NCI-H1417 treated with DMSO at 0.1 percent for 48 hours (cell line): ENCODE measurements around the gene NR1D1.

Source experiments
- DNase-seq: peaks from one replicate; lab custom pipeline; 2025; lab: John Stamatoyannopoulos, UW

The NR1D1 gene

DNA sequence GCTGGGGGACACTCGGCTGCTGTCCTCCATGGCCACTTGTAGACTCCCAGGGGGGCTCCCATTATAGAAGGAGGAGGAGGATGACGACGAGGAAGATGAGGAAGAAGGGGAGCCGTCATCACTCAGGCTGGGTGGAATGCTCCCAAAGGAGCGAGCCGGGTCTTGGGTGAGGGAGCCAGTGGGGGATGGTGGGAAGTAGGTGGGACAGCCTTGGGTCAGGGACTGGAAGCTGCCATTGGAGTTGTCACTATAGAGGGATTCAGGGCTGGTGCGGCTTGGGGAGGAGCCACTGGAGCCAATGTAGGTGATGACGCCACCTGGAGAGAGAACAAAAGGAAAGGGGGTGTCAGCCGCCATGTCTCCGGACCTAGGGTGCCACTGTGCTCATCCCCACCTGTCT, 3.3 kb downstream of the NR1D1 start:
- DNase-seq, result no peak

- DNase-seq, result no peak
These were observed 4.2 kb downstream of the NR1D1 start for GRCh38 chr17:40095944-40096791.

DNA sequence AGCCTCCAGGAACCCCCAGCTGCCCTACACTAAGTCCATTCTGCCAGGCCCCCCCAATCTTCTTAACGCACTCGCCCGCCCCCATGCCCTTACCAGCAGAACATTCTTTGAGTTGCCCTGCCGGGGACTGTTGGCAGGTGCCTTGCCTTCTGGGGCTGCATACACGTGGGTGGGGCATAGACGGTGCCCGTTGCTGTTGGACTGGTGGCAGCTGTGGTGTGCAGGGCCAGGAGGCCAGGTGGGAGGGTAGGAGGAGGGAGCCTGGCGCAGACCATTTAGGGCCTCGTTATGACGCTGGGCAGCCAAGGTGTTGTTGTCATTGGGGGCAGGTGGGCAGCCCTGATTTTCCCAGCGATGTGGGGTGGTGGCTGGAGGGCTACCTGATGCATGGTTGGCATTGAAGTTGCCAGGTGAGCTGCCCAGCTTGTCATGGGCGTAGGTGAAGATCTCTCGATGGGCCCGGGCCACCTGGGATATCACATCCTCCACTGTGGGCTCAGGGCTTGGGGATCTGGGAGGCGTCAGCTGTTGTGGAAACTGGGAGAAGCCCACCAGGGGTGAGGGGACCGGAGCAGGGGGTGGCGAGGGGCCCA, 4.9 kb downstream of the NR1D1 start:
- no peak for DNase-seq

- DNase-seq, result no peak
These were observed 5.5 kb downstream of the NR1D1 start for GRCh38 chr17:40094874-40095273.

- DNase-seq, result no peak
These were observed 6.7 kb downstream of the NR1D1 start for GRCh38 chr17:40093580-40094201.

DNA sequence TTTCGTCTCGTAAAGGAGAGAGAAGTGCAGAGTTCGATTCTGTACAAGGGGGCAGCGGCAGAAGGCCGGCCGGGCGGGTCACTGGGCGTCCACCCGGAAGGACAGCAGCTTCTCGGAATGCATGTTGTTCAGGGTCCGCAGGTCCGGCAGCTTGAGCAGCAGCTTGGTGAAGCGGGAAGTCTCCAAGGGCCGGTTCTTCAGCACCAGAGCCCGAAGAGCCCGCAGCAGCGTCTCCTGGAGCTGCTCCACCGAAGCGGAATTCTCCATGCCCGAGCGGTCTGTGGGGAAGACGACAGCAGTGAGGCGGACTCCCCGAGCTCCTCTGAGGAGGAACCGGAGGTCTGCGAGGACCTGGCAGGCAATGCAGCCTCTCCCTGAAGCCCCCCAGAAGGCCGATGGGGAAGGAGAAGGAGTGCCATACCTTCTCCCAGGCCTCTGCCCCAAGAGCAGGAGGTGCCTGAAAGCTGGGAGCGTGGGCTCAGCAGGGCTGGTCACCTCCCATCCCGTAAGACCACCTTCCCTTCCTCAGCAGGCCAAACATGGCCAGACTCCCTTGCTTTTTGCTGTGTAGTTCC, 7.3 kb downstream of the NR1D1 start:
- DNase-seq, result no peak

DNA sequence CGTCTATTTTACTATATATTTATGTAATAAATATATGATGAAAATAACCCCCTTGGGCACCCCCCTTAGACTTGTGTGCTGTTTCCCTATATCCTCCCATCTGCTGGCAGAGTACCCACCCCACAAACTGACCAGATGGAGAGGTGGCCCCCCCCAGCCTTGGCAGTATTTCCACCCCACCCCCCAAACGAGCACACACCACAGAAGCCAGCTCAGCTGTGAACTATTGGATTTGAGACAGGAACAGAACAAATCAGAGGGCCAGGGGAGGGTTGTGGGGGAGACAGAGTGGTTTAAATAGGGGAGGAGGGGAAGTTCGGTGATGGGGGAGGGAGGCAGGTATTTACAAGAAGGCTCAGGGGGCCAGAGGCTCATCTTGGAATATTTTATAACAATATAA, 7.8 kb downstream of the NR1D1 start:
- DNase-seq, result no peak

GRCh38 chr17:40091691-40092397, 8.5 kb downstream of the NR1D1 start:
- no peak for DNase-seq

GRCh38 chr17:40090237-40091119, 9.9 kb downstream of the NR1D1 start:
- DNase-seq, result no peak

DNA sequence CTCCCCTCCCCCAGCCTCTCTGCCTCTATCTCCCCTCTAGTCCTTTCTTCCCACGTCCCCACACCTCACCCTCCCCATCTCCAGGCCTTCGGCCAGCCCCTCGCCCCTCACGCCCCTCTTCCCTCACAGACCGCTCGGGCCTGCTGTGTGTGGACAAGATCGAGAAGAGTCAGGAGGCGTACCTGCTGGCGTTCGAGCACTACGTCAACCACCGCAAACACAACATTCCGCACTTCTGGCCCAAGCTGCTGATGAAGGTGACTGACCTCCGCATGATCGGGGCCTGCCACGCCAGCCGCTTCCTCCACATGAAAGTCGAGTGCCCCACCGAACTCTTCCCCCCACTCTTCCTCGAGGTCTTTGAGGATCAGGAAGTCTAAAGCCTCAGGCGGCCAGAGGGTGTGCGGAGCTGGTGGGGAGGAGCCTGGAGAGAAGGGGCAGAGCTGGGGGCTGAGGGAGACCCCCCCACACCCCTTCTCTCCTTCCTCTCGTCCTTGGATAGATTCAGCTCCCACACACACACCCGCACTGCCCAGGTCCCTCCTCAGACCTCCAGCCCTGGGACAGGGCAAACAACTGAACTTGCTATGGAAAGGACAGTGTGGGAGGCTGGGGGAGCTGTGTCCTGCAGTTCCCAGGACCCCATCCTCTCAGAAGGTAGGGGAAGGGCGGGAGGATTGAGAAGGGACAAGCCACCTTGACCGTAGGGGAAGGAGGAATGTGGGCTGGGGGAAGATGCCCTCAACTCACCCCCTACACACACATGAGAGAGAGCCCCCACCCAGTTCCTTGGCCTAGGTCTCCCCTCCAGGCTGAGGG, 11.1 kb downstream of the NR1D1 start:
- no peak for DNase-seq

DNA sequence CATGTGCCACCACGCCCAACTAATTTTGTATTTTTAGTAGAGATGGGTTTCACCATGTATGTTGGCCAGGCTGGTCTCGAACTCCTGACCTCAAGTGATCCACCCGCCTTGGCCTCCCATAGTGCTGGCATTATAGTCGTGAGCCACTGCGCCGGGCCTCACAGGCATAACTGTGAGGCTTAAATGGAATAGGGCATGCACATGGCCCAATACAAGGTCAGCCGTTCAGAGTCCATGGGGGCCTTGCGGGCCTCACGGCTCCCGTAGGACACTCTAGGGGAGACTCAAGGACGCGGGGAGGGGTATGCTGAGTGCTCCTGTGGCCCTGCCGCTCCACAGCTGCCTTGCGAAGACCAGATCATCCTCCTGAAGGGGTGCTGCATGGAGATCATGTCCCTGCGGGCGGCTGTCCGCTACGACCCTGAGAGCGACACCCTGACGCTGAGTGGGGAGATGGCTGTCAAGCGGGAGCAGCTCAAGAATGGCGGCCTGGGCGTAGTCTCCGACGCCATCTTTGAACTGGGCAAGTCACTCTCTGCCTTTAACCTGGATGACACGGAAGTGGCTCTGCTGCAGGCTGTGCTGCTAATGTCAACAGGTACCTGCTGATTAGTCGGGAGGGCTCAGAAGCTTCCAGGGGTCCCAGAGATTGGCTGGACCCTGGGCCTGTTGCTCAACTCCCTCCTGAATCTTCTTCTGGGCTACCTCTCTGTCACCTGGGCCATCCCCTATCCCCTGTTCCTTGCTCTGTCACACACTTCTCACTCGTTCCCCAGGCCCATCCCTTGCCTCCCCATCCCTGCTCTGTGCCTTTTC, 12.3 kb downstream of the NR1D1 start:
- DNase-seq, result no peak

DNA sequence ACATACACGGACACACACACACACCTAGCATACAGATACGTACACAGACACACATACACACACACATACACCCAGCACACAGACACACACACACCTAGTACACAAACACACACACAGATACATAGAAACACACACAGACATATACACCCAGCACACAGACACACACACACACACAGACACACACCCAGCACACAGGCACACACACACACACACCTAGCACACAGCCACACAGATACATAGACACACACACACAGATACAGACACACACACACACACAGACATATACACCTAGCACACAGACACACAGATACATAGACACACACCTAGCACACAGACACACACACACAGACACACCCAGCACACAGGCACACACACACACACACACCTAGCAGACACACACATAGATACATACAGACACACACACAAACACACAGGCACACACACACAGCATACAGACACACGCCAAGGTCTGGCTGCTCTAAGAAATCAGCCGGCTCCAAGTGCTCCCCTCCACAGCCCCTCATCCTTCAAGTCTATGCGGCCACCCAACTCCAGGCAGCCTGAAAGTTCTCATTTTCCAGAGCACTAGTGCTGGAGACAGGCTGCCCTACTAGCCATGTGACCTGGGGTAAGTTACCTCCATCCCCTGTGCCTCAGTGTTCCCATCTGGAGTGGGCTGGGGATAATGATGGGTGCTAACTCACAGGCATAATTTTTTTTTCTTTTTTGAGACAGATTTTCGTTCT, 13.2 kb downstream of the NR1D1 start:
- no peak for DNase-seq

DNA sequence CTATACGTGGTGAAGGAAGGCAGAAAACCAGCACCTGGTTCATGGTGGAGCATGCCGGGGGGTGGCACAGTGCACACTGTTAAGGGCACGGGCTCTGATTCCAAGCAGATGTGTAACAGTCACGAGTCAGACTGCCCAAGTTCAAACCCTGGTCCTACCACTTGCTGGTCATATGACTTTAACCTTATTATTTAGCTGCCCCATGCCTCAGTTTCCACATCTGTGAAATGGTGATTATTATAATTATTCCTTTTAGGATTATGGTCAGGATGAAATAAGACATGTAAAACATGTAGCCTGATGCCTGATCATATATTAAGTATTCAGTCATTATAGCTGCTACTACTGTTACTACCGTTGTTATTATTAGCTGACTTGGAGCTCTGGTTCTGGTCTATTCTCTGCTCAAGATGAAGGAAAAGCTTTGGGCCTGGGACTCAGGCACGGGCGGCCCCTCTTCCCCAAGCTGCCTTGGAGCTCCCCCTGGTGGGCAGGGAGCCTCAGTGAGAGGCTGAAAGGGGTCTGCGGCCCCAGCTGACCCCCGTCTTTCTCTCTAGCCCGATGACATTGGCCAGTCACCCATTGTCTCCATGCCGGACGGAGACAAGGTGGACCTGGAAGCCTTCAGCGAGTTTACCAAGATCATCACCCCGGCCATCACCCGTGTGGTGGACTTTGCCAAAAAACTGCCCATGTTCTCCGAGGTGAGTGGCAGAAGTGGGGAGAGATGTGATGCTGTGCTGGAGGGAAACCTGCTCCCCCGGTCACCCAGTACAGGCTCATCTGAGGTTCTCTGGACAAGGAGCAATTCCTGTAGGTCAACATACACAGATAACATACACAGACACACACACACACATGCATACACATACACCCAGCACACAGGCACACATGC, 14.0 kb downstream of the NR1D1 start:
- DNase-seq, result no peak

- DNase-seq, result no peak
These were observed 15.9 kb downstream of the NR1D1 start for GRCh38 chr17:40084477-40084876.

- no peak for DNase-seq
These were observed 20.8 kb downstream of the NR1D1 start for GRCh38 chr17:40079545-40079944.

- DNase-seq, result no peak
These were observed 23.8 kb downstream of the NR1D1 start for GRCh38 chr17:40076591-40076990.

- DNase-seq, result no peak
These were observed 24.4 kb downstream of the NR1D1 start for GRCh38 chr17:40075942-40076498.
